AML-193 (cell line): ENCODE data around the gene NTN3.
"Not testable (repeated sequence)": the region's sequence is repeated elsewhere in the genome, so short reads cannot be mapped to it uniquely, and the experiment has no call there.

Source experiments
- DNase-seq, 2 experiments: peaks; one replicate each; lab custom pipeline; 2025; lab: John Stamatoyannopoulos, UW

Gene NTN3

DNA sequence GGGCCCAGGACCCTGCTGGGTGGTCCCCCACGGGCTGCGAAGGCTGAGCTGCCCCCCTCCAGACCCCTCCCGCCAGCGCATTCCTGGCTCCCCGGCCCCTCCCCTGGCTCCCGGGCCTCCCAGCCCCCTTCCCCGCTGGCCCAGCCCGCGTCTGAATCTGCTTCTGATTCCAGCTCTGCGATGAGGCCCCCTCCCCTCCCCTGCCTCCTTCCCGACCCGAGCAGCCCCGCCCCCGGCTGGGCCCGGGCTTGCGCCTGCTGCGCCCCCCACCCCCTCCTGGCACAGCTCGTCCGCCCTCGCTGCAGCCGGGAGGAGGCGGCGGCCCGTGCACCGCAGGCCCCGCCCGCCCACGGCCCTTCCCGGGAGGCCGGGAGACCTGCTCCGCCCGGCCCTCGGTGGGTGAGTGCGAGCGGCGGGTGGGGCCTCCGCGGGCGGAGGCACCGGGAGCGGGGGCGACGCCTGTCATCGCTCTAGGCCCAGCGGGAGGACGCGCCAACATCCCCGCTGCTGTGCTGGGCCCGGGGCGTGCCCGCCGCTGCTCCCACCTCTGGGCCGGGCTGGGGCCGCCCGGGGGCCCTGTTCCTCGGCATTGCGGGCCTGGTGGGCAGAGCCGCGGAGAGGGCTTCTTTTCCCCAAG lies at the start of gene NTN3:
Gene NTN3 (plus strand): TSS at position 282 of the 637 bp plus-strand sequence. CDS start 405 bp downstream, outside the sequence.
- DNase-seq: no peak

DNA sequence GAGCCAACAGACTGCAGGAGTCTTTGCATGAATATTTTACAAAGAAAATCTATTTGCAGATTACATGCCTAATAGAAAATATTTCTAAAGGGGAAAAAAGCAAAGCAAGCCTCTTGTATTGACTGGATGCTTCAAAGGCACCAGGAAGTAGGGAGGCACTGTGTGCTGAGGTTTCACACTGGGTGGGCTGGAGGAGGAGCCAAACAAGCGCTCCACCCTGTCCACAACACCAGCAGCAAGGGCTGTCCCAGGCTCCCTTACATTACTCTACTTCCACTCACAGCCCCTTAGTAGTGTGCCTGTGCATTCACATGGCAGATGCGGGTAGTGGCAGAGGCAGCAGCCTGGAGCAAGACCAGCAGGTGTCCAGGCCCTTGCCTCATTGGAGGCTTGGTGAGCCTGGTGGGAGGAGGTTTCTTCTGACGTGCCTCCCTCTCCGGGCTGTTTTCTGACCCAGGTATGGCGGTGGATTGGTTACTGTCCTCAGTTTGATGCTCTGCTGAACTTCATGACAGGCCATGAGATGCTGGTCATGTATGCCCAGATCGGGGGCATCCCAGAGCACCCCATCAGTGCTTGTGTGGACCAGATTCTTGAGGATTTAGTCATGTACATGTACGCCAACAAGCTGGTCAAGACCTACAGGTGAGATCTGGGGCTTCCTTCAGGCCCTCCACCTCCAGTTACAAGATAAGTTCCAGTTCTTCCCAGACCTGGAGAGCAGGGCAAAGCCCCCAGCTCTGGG lies 48.8 kb upstream of the NTN3 start:
- no peak for DNase-seq

DNA sequence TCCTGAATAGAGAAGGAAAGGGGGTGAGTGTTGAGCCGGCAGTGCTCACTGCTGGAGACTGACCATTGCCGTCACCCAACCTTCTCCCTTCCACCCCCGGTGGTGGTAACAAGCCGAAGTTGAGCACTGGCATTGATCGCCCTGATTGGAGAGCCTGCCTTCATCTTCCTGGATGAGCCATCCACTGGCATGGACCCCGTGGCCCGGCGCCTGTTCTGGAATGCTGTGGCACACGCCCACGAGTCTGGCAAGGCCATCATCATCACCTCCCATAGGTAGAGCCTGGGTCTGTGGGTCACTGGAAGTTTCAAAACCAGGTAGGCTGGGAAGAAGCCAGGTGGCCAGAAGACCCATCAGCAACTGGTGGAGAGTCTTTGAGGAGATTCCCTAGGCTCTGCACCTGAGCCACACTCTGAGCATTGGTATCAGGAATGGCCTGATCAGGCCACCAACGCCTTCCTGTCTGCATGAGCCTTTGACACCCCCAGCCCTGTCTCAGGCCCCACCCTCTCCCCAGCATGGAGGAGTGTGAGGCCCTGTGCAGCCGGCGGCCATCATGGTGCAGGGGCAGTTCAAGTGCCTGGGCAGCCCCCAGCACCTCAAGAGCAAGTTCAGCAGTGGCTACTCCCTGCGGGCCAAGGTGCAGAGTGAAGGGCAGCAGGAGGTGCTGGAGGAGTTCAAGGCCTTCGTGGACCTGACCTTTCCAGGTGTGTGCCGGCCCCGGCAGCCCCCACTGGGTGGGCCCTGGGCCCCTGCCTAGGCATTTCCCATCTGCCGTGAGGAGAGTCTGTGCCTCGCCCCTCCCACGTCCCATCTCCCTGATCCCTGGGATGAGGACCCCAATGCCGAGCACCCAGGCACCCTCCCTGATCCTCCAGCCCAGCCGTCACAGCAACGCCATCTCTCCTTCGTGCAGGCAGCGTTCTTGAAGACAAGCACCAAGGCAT lies 46.8 kb upstream of the NTN3 start:
- no peak for DNase-seq

DNA sequence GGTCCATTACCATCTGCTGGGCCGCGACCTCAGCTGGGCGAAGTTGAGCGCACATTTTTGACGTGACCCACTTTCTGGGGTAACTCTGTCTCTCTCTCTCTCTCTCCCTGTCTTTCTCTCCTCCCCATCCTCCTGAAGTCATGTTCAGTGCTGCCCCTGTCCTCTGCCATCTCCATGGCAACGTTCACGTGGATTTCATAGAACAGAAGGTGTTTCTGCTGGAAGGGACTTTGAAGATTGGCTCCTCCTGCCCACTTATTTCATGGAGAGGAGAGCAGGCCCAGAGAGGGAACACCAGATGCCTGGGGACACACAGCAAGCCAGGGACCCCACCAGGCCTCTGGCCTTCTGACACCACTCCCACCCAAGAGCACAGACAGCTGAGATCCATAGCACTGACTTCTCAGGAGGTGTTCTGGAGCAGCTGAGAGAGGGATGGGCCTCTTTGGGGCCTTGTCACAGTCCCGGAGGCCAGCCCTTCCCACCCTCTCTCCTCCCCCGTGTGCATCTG lies 46.0 kb upstream of the NTN3 start:
- no peak for DNase-seq

DNA sequence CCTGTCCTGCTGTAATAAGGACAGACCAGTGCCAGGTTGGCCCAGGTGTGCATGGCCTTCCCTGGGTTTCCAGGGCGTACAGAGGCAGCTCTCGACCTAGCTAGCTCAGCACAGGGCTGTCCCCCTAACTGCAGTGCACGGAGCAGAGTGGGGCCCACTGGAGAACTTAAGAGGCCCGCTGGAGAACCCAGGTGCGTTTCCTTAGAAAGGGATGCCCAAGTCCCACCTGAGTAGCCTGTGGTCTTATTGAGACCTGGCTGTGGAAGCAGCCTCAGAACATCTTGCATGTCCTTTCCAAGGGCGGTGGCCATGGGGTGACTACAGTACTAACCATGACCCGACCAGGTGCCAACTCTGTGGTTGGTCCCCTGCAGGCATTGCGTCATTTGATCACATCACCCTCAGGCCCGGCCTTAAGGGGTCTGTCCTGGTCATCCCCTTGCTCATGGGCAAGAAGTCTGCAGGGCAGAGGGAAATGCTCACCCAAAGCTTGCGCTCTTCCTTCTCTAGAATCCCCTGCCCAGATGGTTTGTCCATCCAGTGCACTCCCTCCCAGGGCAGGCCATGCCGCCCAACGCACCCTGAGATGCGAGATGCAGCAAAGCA lies 45.2 kb upstream of the NTN3 start:
- DNase-seq: no peak

DNA sequence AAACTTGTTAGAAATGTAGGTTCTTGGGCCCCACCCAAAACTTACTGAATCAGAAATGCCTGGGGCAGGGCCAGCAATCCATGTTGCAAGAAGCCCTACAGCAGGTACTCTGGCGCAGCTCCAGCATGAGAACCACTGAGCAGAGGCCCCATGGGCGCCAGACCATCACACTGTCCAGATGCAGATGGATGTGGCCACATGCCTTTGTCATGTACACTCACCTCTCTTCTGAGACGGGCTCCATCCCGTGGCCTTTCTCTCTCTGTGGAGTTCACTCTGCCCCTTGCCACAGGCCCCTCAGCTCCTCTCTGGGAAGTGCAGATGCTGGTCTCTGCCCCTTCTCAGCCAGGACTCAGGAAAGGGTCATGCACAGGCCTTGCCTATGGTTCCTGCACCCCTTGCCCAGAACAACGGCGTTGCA lies 44.1 kb upstream of the NTN3 start:
- DNase-seq: no peak

DNA sequence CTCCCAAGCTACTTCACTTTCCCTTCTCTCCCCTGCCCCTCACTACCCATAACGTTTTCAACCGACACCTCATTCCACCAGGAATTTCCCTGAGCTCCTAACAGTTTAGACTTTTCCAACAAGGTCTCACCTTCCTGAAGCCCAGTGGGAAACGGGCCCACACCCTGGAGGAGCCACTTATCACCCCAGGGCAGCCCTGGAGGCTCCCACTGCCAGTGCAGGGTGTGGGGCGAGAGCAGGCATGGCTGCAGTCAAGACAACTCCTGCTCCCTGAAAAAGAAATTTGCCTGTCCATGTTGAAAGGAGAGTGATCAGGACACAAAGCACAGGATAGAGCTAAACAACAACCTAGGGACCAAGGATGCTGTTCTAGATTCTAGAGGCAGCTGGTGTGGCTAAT lies 43.6 kb upstream of the NTN3 start:
- DNase-seq: no peak

DNA sequence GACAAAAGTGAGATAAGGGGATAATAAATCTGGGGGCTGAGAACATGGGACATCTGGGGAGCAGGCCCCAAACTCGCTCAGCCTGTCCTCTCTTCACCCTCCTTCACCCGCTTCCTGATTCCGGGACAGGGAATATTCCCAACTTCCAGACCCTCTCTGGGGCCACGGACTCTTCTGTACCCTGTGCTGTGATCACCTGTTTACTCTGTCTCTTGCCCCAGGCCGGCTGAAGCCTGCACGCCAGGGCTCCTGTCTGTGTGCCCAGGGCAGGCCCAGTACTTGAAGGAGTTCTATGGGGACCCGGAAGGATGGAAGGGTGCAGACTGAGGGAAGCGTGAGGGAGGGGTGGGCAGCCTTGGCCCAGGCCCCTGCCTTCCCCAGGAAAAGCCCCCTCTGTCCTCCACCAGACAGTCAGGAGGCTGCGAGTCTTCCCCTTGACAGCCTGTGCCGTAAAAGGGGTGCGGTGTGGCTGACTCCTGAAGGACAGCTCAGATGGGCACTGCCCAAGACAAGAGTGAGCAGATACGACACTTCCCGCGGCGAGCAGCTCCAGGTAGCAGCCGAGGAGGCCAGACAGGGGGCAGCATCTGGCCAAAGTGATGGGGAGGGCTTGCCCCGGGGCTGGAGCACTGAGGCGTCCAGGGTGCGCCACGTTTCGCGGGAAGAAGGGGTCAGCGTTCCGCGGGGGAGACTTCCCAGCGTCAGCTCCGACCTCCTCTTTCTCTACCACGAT lies 42.9 kb upstream of the NTN3 start:
- no peak for DNase-seq

DNA sequence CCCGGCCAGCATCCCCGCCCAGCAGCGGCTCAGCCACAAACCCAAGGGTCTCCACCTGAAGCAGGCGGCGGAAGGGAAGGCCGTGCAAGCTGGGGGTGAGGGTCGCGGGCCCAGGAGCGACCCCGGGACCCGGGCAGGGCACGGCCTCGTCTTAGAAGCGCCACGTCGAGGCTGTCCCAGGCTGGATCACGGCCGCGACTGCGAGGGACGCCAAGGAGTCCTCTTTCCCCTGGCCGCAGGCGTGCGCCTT lies 42.4 kb upstream of the NTN3 start:
- no peak for DNase-seq

DNA sequence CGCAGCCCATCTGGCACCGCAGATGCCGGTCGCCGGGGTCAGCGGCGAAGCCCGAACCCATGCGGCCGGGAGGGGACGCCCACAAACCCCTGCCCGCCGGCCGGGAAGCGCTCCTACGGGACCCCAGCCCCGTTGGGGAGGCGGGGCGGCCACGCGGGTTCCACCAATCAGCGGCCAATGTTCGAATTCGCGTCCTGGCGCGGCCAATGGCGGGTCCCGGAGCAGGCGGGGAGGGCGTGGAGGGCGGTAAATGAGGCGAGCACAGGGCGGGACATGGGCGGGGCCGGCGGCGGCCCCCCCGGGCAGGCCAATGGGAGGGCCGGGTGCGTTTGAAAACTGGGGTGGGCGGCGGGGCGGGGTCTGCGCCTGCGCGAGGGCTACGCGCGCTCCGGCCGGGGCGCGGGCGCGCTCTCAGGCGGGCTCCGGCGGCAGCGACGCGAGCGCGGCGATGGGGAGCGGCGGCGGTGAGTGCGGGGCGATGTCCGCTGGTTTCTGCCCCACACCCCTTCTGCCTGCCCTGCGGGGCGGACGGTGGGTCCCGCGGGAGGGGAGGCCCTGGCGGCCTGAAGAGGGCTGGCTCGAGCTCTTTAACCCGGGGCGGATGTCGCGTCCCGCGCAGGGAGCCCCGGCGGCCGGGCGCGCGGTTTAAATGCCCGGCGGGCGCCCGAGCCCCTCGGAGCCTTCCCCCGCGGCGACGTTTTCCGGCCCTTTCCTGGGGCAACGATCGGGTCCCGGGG lies 41.9 kb upstream of the NTN3 start, which contains the start of gene CCNF:
Gene CCNF (plus strand): TSS at position 414 of the 737 bp plus-strand sequence. CDS start 35 bp downstream, at position 449.
- DNase-seq: peak; percentile 79 to 85

DNA sequence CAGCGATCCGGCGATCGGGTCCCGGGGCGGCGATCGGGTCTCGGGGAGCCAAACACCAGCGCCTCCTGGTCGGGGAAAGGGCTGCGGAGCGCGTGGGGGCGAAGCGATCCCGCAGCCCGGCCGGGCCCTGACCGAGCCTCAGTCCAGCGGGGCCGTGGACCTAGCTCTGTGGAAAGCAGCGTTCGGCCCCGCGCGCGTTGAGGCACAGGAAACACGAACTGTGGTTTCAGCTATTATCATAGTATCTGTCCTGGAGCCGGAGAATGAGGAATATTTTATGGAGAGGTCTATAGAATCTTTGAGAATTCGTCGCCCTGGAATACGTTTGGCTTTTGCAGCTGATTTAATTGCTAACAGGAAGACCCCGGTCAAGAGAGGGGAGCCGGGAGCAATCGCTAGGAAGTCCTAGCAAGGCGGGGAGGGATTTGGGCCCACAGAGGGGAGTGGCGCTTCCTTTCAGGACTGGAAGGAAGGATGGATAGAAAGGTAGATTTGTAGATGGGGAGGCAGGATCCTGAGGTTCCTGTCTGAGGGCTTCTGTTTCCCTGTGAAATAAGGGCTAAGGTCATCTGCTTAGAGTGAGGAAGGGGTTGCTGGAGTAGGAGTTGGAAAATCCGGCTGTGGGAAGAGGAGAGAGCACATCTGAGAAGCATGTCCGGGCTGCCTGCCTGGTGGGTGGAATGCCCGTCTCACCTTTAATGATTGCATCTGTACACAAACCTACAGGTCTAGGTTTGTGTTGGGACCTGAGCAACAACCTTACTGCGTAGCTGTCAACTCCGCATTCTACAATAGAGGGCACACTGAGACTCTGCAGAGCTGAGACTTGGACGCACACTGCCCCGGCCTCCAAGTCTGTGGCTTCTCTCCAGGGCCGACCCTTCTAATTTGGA lies 41.1 kb upstream of the NTN3 start:
- peak; percentile 41 to 63 for DNase-seq

DNA sequence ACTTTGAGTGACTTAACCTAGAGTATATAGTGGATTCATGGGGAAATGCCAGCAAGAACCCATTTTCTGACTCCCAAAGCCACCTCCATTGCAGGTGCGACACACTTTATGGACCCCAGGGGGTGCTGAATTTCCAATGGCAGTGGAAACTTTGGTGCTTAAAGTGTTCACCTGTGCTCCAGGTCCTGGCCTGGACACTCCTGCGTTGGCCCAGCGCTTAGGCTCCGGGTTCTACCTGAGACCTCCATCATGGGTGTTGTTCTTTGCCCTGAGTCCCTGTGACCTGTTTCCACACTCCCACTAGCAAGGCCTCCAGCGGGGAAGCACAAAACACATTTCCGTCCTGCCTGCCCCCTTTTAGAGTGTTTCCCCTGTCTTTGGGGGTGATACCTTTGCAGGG lies 38.8 kb upstream of the NTN3 start:
- DNase-seq: no peak

DNA sequence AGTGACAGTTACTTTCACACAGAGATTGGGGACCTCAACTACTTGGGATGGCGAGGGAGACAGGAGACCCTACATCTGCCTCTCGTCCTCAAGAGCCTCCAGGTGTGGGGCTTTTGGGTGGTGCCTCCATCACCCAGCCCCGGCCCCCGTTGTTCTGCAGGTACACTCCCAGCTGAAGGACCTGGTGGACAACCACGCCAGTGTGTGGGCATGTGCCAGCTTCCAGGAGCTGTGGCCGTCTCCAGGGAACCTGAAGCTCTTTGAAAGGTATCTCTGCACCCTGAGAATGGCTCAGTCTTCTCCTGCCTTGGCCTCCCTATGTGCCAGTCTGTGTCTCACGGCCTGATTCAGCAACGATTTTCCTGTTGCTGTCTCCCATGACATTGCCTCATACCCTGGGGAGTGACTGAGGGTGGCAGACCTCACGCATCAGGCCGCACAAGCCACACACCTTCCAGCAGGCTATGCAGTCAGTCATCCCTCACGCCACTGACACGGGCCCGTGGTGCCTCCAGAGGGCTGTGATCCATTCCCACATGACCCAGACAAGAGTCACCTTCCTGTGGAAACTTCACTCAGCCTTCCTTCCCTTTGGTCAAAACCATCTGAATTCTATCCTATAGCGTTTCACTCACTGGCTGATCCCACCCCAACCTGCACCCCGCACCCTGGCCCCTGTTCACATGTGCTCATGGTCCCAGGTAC lies 38.1 kb upstream of the NTN3 start:
- DNase-seq: no peak

DNA sequence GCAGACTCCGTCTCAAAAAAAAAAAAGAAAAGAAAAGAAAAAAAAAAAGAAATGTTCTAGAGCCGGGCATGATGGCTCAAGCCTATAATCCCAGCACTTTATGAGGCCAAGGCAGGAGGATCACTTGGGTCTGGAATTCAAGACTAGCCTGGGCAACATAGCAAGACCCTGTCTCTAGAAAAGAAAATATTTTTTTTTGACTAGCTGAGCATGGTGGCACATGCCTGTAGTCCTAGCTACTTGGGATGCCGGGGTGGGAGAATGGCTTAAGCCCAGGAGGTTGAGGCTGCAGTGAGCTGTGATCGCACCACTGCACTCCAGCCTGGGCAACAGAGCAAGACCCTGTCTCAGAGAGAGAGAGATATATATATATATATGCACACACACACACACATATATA lies 35.9 kb upstream of the NTN3 start:
- DNase-seq: not testable (repeated sequence)

DNA sequence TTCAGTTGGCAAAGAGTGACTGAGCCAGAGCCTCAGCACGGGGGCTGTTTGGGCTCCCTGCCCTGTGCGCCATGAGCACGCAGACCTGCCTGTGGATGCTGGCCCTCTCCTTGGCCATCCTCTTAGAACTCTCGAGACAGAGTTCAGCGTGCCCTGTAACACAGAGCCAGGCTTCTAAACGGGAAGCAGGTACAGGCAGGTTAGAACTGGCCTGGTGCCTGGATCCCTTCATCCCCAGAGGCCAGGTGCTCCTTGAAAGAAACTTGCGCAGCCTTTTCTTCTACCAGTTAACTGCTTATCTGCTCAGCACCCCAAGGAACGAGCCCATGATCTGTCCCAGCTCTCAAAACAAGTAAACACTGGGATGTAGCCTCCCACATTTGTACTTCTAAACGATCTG lies 35.0 kb upstream of the NTN3 start:
- DNase-seq: no peak

DNA sequence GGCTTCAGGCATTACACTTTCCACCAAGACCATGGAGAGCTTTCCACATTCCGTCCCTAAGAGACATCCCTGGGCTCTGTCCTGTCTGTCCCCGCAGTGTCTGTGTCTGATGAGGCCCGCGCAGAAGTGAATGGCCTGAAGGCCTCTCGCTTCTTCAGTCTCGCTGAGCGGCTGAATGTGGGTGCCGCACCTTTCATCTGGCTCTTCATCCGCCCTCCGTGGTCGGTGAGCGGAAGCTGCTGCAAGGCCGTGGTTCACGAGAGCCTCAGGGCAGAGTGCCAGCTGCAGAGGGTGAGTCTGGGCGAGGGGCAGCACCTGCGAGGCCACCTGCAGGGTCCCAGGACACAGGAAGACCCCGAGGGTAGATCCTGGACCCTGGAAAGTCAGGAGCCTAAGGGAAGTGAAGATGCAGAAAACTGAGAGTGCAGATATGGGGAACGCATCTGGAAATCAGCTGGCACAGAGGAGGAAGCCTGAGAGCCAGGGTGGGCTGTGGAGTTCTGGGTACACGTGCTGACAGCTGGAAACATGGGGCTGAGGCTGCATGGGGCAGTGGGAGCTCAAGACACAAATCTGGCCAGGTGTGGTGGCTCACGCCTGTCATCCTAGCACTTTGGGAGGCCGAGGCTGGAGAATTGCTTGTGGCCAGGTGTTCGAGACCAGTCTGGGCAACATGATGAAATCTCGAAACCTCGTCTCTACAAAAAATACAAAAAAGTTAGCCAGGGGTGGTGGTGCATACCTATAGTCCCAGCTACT lies 33.9 kb upstream of the NTN3 start:
- DNase-seq: no peak

DNA sequence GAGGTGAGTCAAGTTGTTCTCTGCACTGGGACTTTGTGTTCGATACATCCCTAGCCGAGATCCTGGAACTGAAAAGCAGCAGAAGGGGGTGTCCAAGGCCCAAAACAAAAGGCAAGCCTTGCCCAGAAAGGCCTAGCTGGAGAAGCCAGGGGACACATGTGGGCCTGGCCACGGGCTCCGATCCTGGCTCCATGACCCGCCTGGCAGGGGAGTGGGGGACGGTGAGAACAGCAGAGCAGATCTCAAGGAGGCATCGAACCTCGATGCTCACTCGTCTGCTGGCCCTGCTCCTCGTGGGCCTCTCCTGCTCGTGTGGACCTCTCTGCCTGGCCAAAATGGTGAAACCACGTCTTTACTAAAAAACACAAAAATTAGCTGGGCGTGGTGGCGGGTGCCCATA lies 33.0 kb upstream of the NTN3 start:
- DNase-seq: no peak

DNA sequence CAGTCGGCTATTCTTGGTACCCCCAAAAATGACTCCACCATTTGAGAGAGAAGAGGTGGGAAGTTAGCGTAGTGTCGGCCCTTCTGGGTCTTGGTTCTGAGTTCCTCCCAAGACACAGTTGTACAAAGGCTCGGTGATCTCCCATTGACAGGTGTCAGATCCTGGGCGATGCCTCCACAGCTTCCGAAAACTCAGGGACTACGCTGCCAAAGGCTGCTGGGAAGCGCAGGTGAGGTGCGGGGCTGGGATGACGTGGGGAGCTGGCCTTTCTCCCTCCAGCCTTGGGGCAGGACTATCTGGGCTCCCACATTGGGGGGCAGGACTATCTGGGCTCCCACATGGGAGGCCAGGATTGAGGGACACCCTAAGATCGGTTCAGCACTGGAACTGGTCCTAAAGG lies 31.5 kb upstream of the NTN3 start:
- DNase-seq: no peak
